Testis (tissue), 3 donors: Measurements from ENCODE around the gene AKR1B1. TPM values are rescaled to one million over a fixed set of nuclear protein-coding genes. Genes with fewer than 3 reads are reported as not detected.
A peak's percentile ranks its signal among the peaks of the same experiment; 100 is the strongest.

Experiments used
- DNase-seq: peaks from one replicate; pipeline ENCODE4 v3.0.0-alpha.2; 2019
- H3K27ac ChIP-seq, 2 donors: fragments of 200-600 bp; sonication (generic); one replicate each; pipeline ENCODE4 v1.5.1; 2019
- H3K27me3 ChIP-seq: fragments of 200-600 bp; sonication (generic); one replicate; pipeline ENCODE4 v1.5.1; 2019
- H3K36me3 ChIP-seq: fragments of 200-600 bp; sonication (generic); one replicate; pipeline ENCODE4 v1.5.1; 2017; ENCODE audit warnings: low read depth; ENCODE audit errors: missing control alignments
- H3K4me1 ChIP-seq: fragments of 200-600 bp; sonication (generic); one replicate; pipeline ENCODE4 v1.5.1; 2019
- H3K4me3 ChIP-seq, 2 donors: fragments of 200-600 bp; sonication (generic); one replicate each; pipeline ENCODE4 v1.5.1; 2017 to 2019
- H3K9me3 ChIP-seq: fragments of 200-600 bp; sonication (generic); one replicate; pipeline ENCODE4 v1.5.1; 2017
- POLR2A ChIP-seq: fragments of 450-650 bp; IDR thresholded peaks from one replicate; pipeline ENCODE4 v1.6.1; 2017; ENCODE audit warnings: antibody characterized with exemption, mild to moderate bottlenecking, moderate library complexity
- WGBS, 2 donors: methylation state at CpG; one replicate each; pipeline ENCODE4 v1.1.5; 2018; 5-methylcytosine and 5-hydroxymethylcytosine counted together
- intact Hi-C: fragments of 100-400 bp; cut with DNase I; formaldehyde crosslinking; loops from one replicate; pipeline ENCODE4 v1.15.1; 2023; ENCODE audit warnings: low total_unique reads
- polyA plus RNA-seq: library from polyadenylated mRNA; stranded (reverse); fragments of 350-450 nt; fragmentation: Illumina TruSeq; extraction: RNeasy Lipid Tissue Mini Kit (QIAGEN cat#74804); gene quantifications from one replicate; pipeline ENCODE4 v1.2.3, GENCODE V29; 2014; ENCODE audit warnings: low read depth, low replicate concordance; ENCODE audit not compliant: insufficient read depth
- total RNA-seq, 2 donors: library from RNA; depleted of rRNA; stranded (reverse); fragments of >200 nt; gene quantifications; one replicate each; pipeline ENCODE4 v1.2.3, GENCODE V29; 2016
- TF ChIP-seq, protein P1 (sequence below), 3 experiments: fragments of 450-650 bp in 2 of 3; fragments of 200-600 bp in 1 of 3; sonication (generic) in 1 of 3; IDR thresholded peaks; one replicate each; pipeline ENCODE4 v1.5.1; 2016 to 2019; ENCODE audit warnings: antibody characterized with exemption in 3 of 3, mild to moderate bottlenecking in 2 of 3, moderate library complexity in 1 of 3

The AKR1B1 gene
- total and polyA plus RNA-seq, 3 donors from 2014 or later = 99.8 to 129 (median 105) TPM

DNA sequence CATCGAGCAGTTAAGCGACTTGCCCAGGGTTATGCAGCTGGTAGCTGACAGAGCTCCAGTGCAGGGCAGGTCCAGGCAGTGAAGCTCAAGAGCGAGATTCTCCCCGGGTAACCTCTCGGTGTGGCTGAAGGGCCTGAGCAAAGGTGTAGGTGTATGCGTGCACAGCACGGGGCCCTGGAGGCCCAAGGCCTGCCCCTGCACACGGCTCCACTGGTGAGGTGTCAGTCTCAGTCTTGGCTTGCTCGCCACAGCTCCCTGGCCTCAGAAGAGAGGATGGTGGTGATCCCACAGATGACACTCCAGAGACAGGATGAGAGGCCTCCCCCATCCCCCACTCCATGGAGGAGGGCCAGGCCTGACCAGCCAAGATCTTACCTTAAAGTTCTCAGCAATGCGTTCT lies 12.0 kb downstream of the AKR1B1 start:
- DNase-seq = no peak
- 93 to 95% methylated on average over 9 to 10 of the region's 10 CpGs for WGBS, 2 donors
- Histone ChIP-seq H3K9me3 (no peaks in the 10 kb centered on the region), H3K36me3 (no peaks in the 10 kb centered on the region), H3K4me3 (no peak overlapping the region), H3K4me1 (peaks cover 15% of the 10 kb centered on the region), H3K27ac (no peak overlapping the region), H3K27me3 (no peaks in the 10 kb centered on the region)
- intact Hi-C loops = no loop called here
- TF ChIP-seq, protein P1, sequence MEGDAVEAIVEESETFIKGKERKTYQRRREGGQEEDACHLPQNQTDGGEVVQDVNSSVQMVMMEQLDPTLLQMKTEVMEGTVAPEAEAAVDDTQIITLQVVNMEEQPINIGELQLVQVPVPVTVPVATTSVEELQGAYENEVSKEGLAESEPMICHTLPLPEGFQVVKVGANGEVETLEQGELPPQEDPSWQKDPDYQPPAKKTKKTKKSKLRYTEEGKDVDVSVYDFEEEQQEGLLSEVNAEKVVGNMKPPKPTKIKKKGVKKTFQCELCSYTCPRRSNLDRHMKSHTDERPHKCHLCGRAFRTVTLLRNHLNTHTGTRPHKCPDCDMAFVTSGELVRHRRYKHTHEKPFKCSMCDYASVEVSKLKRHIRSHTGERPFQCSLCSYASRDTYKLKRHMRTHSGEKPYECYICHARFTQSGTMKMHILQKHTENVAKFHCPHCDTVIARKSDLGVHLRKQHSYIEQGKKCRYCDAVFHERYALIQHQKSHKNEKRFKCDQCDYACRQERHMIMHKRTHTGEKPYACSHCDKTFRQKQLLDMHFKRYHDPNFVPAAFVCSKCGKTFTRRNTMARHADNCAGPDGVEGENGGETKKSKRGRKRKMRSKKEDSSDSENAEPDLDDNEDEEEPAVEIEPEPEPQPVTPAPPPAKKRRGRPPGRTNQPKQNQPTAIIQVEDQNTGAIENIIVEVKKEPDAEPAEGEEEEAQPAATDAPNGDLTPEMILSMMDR (IDR thresholded peaks at IDR 0.05) = no peak
- TF ChIP-seq POLR2A = no peak

DNA sequence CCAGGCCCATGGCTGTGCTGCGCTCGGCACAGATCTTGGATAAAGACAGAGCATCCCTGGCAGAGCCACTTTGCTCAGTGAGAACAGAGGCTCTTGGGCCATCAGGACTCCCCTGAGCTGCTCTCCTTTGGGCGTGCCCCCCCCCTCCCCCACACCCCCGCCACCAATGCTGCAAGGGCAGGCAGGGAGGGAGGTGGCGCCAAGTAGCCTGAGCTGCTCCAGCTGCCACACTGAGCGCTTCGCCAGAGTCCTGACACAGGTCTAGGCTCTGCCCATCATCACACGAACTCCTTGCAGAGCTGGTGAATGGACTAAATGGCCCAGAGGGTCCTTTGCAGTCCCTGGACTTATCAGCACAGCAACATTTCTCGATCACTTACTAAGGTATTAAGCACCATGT lies 12.5 kb downstream of the AKR1B1 start:
- TF ChIP-seq, protein P1 (IDR thresholded peaks at IDR 0.05) = no peak
- no peak for TF ChIP-seq POLR2A
- 92 to 98% methylated on average over 3 to 9 of the region's 9 CpGs for WGBS, 2 donors
- no peak overlapping the region for H3K27ac ChIP-seq
- H3K36me3 ChIP-seq = no peaks in the 10 kb centered on the region
- H3K9me3 ChIP-seq = no peaks in the 10 kb centered on the region
- intact Hi-C loops = no loop called here
- DNase-seq = no peak
- H3K4me3 ChIP-seq = no peak overlapping the region
- peaks cover 15% of the 10 kb centered on the region for H3K4me1 ChIP-seq
- H3K27me3 ChIP-seq = no peaks in the 10 kb centered on the region

DNA sequence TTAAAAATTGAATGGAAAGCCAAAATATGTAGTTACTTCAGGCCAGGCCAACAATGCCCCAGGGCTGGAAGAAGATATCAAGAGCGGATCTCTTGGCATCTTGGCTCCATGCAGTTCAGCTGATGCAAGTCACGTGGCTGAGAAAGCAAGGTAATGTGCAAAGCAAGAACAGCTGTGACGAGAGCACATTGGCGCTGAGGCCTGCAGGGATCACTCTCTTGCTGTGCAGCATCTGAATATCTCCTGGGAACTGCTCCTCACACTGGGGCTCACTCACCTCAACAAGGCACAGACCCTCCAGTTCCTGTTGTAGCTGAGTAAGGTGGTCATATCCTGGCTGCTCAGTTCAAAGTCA lies 14.0 kb downstream of the AKR1B1 start:
- no peak for TF ChIP-seq POLR2A
- TF ChIP-seq, protein P1 (IDR thresholded peaks at IDR 0.05) = no peak
- no peak for DNase-seq
- intact Hi-C loops = no loop called here
- Histone ChIP-seq H3K27me3 (no peaks in the 10 kb centered on the region), H3K4me1 (peaks cover 15% of the 10 kb centered on the region), H3K36me3 (no peaks in the 10 kb centered on the region), H3K27ac (peak overlapping the region in 1 of 2 donors; percentile 69), H3K9me3 (no peaks in the 10 kb centered on the region), H3K4me3 (no peak overlapping the region)
- 51 to 91% methylated on average over 4 of the region's 4 CpGs for WGBS, 2 donors

DNA sequence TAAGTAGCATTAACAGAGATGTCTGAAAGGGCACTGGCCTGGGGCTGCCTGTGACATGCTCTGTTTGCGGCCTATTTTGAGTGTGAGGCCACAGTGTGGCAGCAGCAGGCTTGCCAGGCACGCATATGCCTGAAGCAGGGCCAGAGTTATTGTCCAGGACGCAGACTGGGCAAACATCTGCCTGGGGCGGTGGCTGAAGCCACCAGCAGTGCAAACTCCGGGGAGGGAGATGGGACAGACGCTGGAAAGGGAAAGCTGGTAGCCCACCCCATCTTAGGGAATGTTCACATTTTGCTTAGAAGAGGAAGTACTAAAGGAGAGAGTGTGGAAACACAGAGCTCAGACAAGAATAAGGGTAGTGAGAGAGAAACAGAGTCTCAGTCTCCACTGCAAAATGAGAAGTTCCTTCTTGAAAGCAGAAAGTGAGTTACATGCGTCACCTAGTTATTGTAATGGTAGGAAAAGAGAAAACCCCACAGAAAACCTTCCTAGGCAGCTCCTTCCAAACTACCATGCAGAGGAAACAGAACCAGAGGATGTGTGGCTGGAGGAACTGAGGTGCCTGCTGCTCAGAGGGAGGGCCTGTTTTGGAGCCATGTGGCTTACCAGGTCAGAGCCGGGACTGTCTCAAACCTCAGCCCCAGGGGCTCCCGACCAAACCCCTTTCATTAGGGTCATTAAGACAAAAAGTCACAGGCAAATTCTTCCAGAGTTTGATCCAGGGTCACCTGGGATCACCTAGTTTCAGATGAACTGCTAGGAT lies 14.5 kb downstream of the AKR1B1 start:
- Histone ChIP-seq H3K27me3 (no peaks in the 10 kb centered on the region), H3K9me3 (no peaks in the 10 kb centered on the region), H3K4me1 (peaks cover 15% of the 10 kb centered on the region), H3K4me3 (no peak overlapping the region), H3K27ac (peak overlapping the region; percentile 50 to 69), H3K36me3 (no peaks in the 10 kb centered on the region)
- intact Hi-C loops = no loop called here
- TF ChIP-seq, protein P1 (IDR thresholded peaks at IDR 0.05) = no peak
- TF ChIP-seq POLR2A = no peak
- peak; percentile 46 for DNase-seq
- WGBS, 2 donors = 85 to 91% methylated on average over 9 of the region's 9 CpGs
